ENCODE results near the gene OSBPL3.

GRCh38 chr7:24769014-24769830, 210.8 kb downstream of the OSBPL3 start:
- TF ChIP-seq GLI4 (tag by site-specific recombination; IDR thresholded peaks at IDR 0.05): no peak
- no peak for TF ChIP-seq SP2 (tag by site-specific recombination; IDR thresholded peaks at IDR 0.05)
- no peak for TF ChIP-seq REPIN1 (tag by site-specific recombination; IDR thresholded peaks at IDR 0.05; ENCODE audit: low read depth)
- no peak for TF ChIP-seq ZNF549 (tag by site-specific recombination; IDR thresholded peaks at IDR 0.05)
- TF ChIP-seq, protein P1, sequence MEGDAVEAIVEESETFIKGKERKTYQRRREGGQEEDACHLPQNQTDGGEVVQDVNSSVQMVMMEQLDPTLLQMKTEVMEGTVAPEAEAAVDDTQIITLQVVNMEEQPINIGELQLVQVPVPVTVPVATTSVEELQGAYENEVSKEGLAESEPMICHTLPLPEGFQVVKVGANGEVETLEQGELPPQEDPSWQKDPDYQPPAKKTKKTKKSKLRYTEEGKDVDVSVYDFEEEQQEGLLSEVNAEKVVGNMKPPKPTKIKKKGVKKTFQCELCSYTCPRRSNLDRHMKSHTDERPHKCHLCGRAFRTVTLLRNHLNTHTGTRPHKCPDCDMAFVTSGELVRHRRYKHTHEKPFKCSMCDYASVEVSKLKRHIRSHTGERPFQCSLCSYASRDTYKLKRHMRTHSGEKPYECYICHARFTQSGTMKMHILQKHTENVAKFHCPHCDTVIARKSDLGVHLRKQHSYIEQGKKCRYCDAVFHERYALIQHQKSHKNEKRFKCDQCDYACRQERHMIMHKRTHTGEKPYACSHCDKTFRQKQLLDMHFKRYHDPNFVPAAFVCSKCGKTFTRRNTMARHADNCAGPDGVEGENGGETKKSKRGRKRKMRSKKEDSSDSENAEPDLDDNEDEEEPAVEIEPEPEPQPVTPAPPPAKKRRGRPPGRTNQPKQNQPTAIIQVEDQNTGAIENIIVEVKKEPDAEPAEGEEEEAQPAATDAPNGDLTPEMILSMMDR (tag by site-specific recombination; IDR thresholded peaks at IDR 0.05): no peak

All from HEK293 (cell line).